HAP-1 (cell line): Measurements from ENCODE around the gene SPATA6L.

Source experiments
- DNase-seq, 2 experiments: peaks; one replicate each; pipeline ENCODE4 v3.0.0-alpha.2; 2016 to 2020; ENCODE audit warnings: low spot score in 2 of 2
- H3K27me3 ChIP-seq: fragments of 250-450 bp; sonication (Bioruptor Pico); 2 replicates; pipeline ENCODE4 v1.5.1; 2020; ENCODE audit warnings: low read depth, mild to moderate bottlenecking, moderate library complexity
- H3K36me3 ChIP-seq: fragments of 250-450 bp; sonication (Bioruptor Pico); replicated peaks from 2 replicates; pipeline ENCODE4 v1.5.1; 2020; ENCODE audit warnings: mild to moderate bottlenecking
- H3K4me1 ChIP-seq: fragments of 250-450 bp; sonication (Bioruptor Pico); 2 replicates; pipeline ENCODE4 v1.5.1; 2020; ENCODE audit warnings: mild to moderate bottlenecking
- H3K4me3 ChIP-seq: fragments of 250-450 bp; sonication (Bioruptor Pico); 2 replicates; pipeline ENCODE4 v1.5.1; 2020; ENCODE audit warnings: mild to moderate bottlenecking, moderate library complexity
- H3K9me3 ChIP-seq: fragments of 250-450 bp; sonication (Bioruptor Pico); 2 replicates; pipeline ENCODE4 v1.5.1; 2020; ENCODE audit warnings: mild to moderate bottlenecking, moderate library complexity
- in situ Hi-C: fragments of 300-500 bp; cut with MboI; formaldehyde crosslinking; loops from 3 replicates; pipeline ENCODE4 v1.14.3; 2020; ENCODE audit warnings: low sequenced_read_pairs, inconsistent platforms, mixed read lengths

Gene SPATA6L

DNA sequence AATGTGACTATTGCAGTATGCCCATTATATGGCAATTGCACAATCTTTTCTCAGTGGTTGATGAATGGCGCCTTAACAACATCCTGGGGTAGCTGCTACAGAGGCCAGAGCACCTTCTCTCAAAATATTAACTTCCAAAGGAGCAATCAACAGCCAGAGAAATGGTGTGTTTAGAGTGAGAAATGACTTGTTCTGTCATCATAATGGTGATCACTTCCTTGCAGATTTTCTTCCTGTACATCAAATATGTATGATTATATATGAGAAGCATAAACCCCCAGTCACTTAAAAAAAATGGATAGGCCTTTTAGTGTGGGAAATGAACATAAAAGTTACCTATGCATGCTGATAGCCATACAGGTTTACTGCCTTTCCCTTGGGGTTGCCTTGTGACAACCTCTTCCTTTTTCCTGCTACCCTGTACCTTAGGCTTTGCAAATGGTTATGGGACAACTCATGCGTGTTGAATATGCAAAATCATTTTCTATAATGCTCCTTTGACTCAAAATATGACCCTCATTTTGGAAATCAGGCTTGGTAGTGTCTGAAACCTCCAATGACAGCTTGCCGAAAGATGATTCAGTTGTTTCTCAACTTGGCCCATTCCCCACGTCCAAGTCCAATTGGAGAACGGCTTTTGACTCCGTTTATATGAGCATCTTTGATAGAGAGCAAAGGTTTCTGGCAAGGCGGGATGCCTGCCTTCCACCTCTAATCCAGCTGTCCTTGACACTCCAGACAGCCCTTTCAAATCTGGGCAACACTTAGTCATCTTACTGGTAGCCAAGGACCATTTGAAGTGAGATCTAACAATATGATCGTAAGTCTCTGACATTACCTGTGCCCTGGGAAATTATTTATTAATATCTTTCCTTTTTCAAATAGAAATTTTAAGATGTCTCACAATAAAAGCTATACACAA, 106.8 kb downstream of the SPATA6L start:
- no peaks in the 10 kb centered on the region for H3K9me3 ChIP-seq
- no peaks in the 10 kb centered on the region for H3K36me3 ChIP-seq
- no peaks in the 10 kb centered on the region for H3K27me3 ChIP-seq
- no peaks in the 10 kb centered on the region for H3K4me1 ChIP-seq
- in situ Hi-C loops, result no loop called here
- H3K4me3 ChIP-seq, result no peak overlapping the region
- no peak for DNase-seq

DNA sequence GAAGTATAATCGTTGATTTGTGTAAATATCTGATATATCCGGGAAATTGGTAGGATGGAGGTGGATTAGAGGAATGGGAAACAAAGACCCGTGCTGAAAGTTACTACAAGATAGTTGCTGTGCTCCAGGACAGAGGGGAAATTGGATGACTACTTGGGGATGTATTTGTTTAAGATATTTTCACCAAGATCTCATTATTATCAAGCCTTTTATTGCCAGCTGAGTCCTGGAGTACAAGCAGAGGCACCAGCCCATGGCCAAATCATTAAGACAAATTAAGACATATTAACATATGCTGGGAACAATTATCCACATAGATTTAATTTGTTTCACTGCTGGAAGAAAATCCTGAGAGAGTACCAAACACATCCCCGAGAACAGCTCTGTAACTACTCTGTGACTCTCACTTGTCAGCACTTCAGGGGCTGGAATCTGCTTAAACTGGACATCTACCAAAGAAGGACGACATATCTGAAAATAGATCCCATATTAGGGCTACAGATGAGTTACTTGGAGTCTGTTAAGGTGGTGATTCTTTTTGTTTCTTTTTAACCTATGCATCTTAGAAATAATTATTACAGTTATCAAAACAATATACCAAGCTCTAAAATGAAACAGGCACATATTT, 107.8 kb downstream of the SPATA6L start:
- H3K36me3 ChIP-seq, result no peaks in the 10 kb centered on the region
- in situ Hi-C loops, result no loop called here
- no peaks in the 10 kb centered on the region for H3K27me3 ChIP-seq
- no peaks in the 10 kb centered on the region for H3K4me1 ChIP-seq
- H3K4me3 ChIP-seq, result no peak overlapping the region
- no peak for DNase-seq
- no peaks in the 10 kb centered on the region for H3K9me3 ChIP-seq

DNA sequence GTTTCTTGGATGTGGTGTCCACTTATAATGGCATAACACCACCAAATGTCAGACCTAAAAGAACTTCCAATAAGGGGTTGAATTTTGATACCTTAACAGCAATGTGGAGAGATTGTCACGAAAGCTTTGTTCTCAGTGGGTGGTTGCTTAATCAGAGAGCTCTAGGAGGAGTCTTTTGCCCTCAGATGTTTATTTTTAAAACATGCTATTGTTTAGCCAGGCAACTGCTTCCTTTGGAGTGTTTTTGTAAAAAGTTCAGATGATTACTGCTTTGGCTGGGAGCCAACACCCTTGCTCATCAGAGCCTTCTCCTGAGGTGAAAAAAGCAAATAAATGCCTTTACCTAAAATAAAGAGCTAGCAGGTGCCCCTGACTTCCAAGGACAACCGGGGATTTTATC, 111.0 kb downstream of the SPATA6L start:
- Histone ChIP-seq H3K4me3 (no peak overlapping the region), H3K4me1 (no peaks in the 10 kb centered on the region), H3K9me3 (no peaks in the 10 kb centered on the region), H3K36me3 (no peaks in the 10 kb centered on the region), H3K27me3 (no peaks in the 10 kb centered on the region)
- in situ Hi-C loops, result no loop called here
- no peak for DNase-seq

DNA sequence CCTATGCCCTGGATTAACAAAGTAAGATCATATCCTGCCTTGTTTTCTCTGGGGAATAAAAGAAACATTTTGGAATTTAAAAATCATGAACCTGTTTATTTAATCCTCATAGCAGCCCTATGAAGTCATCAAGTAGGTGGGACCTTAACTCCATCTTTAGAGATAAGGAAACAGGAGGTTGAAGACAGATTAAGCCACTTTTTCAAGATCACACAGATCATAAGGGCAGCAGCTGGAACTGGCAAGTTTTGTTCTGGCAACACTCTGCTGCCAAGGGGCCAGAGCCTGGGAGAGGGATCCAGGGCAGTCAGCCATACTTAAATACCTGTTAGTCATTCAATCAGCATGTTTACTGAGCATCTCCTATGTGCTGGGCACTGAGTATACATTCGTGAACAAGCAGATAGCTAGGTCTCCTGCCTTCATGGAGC, 112.3 kb downstream of the SPATA6L start:
- in situ Hi-C loops, result no loop called here
- no peaks in the 10 kb centered on the region for H3K4me1 ChIP-seq
- H3K9me3 ChIP-seq, result no peaks in the 10 kb centered on the region
- no peaks in the 10 kb centered on the region for H3K27me3 ChIP-seq
- DNase-seq, result no peak
- no peaks in the 10 kb centered on the region for H3K36me3 ChIP-seq
- no peak overlapping the region for H3K4me3 ChIP-seq

DNA sequence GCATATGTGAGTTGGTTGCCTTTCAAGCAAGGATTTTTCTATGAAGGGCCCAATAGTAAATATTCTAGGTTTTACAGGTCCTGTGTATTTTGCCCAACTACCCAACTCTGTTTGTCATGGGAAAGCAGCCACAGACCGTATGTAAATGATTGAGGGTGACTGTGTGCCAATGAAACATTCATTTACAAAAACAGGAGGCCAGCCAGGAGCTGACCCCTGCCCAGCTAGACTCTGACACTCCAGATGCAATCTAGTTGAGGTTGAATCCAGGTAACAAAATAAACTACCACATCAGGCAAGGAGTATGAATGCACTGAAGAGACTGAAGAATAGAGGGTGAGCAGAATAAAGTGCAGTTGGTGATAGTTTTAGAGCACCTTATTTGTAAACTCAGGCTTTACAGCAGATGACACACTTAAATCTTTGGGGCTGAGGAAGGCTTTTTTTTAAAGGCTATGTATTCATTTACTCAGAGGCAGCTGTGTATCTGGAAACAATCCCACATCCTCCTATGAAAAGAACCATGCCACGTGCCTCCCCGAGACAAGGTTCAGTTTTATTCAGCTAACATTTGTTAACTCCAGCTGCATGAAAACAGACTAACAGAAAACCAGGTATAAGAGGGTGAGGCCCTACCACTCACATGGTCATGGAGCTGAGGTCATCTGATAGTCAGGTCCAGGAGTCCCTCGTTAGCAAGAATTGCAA, 115.3 kb downstream of the SPATA6L start:
- in situ Hi-C loops, result no loop called here
- Histone ChIP-seq H3K4me3 (no peak overlapping the region), H3K27me3 (no peaks in the 10 kb centered on the region), H3K4me1 (no peaks in the 10 kb centered on the region), H3K36me3 (no peaks in the 10 kb centered on the region), H3K9me3 (no peaks in the 10 kb centered on the region)
- DNase-seq, result no peak

DNA sequence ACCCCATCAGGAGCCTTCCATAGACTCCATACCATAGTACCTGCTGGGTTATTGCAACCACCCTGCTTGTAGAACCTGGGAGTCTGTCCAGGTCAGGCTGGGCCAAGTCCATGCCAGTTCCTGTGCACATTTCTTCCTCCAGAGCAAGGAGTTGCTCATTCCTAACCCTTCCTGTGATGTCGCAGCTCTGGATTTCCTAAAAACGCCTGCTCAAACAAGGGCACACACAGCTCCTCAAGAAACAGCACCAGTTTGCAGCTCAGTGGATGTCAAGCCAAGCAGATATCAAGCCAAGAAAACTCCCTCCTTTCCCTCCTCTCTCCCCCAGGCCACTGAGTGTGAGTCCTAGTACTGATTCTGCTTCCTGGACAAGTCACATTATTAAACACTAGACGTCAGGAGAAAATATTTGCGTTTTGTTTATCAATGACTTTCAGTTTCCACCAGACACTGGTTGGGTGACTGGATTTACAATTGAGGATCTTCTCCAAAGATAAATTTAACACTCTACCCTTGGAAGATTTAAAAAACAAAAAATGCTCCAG, 116.5 kb downstream of the SPATA6L start:
- Histone ChIP-seq H3K27me3 (no peaks in the 10 kb centered on the region), H3K4me1 (no peaks in the 10 kb centered on the region), H3K9me3 (no peaks in the 10 kb centered on the region), H3K4me3 (no peak overlapping the region), H3K36me3 (no peaks in the 10 kb centered on the region)
- DNase-seq, result no peak
- in situ Hi-C loops, result no loop called here

DNA sequence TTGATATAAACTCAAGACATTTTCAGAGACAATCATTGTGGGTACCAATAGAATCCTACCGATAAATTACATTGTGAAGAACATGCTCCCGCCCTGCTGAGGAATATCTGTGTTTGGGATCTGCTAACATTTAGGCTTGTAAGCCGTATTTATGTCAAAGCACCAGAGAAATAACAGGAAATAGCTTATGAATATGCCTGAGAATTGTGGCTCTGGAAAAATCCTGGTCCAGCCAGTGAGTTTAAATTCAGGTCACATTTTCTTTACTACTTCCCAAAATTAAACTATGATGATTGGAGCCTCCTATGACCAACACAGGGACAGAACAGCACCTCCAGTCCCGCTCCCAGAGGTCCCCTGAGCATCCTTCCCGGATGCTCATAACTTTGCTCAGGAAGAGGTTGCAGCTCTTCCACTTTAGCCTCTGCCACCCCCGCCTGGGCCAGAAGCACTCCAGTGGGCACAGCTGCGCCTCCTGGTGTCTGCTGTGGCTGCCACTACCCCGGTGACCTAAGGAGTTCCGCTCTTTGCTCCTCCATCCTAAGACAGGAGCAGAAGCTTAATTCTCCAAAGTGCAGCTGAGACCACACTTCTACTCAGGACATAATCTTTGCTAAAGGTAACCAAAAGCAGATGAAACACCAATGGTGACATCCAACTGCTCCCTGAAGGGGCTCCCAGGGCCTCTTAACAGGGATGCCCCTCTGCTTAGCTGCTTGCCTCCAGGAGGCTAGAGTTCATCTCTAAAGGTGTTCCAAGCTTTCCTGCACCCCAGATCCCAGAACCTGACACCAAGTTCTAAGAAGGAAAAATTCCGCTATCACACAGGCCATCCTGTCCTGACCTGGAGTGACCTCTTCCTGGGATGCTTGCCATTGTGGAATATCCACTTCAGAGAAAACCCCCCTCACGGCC, 117.2 kb downstream of the SPATA6L start:
- Histone ChIP-seq H3K36me3 (no peaks in the 10 kb centered on the region), H3K9me3 (no peaks in the 10 kb centered on the region), H3K4me3 (no peak overlapping the region), H3K4me1 (no peaks in the 10 kb centered on the region), H3K27me3 (no peaks in the 10 kb centered on the region)
- in situ Hi-C loops, result no loop called here
- DNase-seq, result peak in 1 of 2 experiments; percentile 23
